SK-N-SH treated with all-trans-retinoic acid at 6 μM for 48 hours (cell line): ENCODE data around the gene IYD.

Source experiments
- ATAC-seq: fragments of 200-7000 bp; cut with Tn5 transposase; 3 replicates; pipeline ENCODE4 v1.9.1; 2020; ENCODE audit warnings: mild to moderate bottlenecking, moderate library complexity
- BACH2 ChIP-seq: fragments of 250-450 bp; sonication (Bioruptor Pico); IDR thresholded peaks from 2 replicates; pipeline ENCODE4 v1.9.0; 2021; ENCODE audit warnings: mild to moderate bottlenecking, borderline replicate concordance
- CSDC2 ChIP-seq: fragments of 250-450 bp; sonication (Bioruptor Pico); IDR thresholded peaks from 2 replicates; pipeline ENCODE4 v1.5.0; 2020; ENCODE audit warnings: mild to moderate bottlenecking, moderate library complexity
- ESRRG ChIP-seq: fragments of 250-450 bp; sonication (Bioruptor Pico); IDR thresholded peaks from 2 replicates; pipeline ENCODE4 v1.6.1; 2021; ENCODE audit warnings: mild to moderate bottlenecking
- GLIS3 ChIP-seq: fragments of 250-450 bp; sonication (Bioruptor Pico); IDR thresholded peaks from 2 replicates; pipeline ENCODE4 v1.5.0; 2020; ENCODE audit warnings: mild to moderate bottlenecking, moderate library complexity
- OSR1 ChIP-seq: fragments of 250-450 bp; sonication (Bioruptor Pico); IDR thresholded peaks from 2 replicates; pipeline ENCODE4 v1.8.0; 2022; ENCODE audit warnings: moderate library complexity, mild to moderate bottlenecking, inconsistent platforms
- PPARA ChIP-seq: fragments of 250-450 bp; sonication (Bioruptor Pico); IDR thresholded peaks from 2 replicates; pipeline ENCODE4 v1.5.0; 2020; ENCODE audit warnings: mild to moderate bottlenecking, borderline replicate concordance
- RARB ChIP-seq: fragments of 250-450 bp; sonication (Bioruptor Pico); IDR thresholded peaks from 2 replicates; pipeline ENCODE4 v1.8.0; 2021; ENCODE audit warnings: mild to moderate bottlenecking, moderate library complexity
- TOX ChIP-seq: fragments of 250-450 bp; sonication (Bioruptor Pico); IDR thresholded peaks from 2 replicates; pipeline ENCODE4 v1.8.0; 2021; ENCODE audit warnings: mild to moderate bottlenecking, moderate library complexity, borderline replicate concordance
- ZC3H10 ChIP-seq: fragments of 250-450 bp; sonication (Bioruptor Pico); IDR thresholded peaks from 2 replicates; pipeline ENCODE4 v1.5.1; 2021; ENCODE audit warnings: mild to moderate bottlenecking, moderate library complexity
- ZFP30 ChIP-seq: fragments of 450-650 bp; formaldehyde crosslinking; IDR thresholded peaks from 2 replicates; pipeline ENCODE4 v1.5.0; 2022; ENCODE audit warnings: mild to moderate bottlenecking, moderate library complexity
- ZNF565 ChIP-seq: fragments of 450-650 bp; formaldehyde crosslinking; conservative IDR thresholded peaks from 2 replicates; pipeline ENCODE4 v1.5.0; 2020; ENCODE audit warnings: low read depth, mild to moderate bottlenecking, moderate library complexity
- ZNF70 ChIP-seq: fragments of 450-650 bp; formaldehyde crosslinking; IDR thresholded peaks from 2 replicates; pipeline ENCODE4 v1.5.0; 2020; ENCODE audit warnings: mild to moderate bottlenecking, moderate library complexity
- TF ChIP-seq, protein P1 (sequence below): fragments of 250-450 bp; sonication (Bioruptor Pico); IDR thresholded peaks from 2 replicates; pipeline ENCODE4 v1.8.0; 2020; ENCODE audit warnings: mild to moderate bottlenecking, moderate library complexity, borderline replicate concordance
- TF ChIP-seq, protein P2 (sequence below): fragments of 250-450 bp; sonication (Bioruptor Pico); IDR thresholded peaks from 2 replicates; pipeline ENCODE4 v1.8.0; 2021; ENCODE audit warnings: low read depth, mild to moderate bottlenecking, moderate library complexity, borderline replicate concordance
- TF ChIP-seq, protein P3 (sequence below): fragments of 250-450 bp; sonication (Bioruptor Pico); IDR thresholded peaks from 2 replicates; pipeline ENCODE4 v1.5.1; 2021; ENCODE audit warnings: mild to moderate bottlenecking, moderate library complexity
- TF ChIP-seq, protein P4 (sequence below): fragments of 250-450 bp; sonication (Bioruptor Pico); IDR thresholded peaks from 2 replicates; pipeline ENCODE4 v1.5.1; 2020; ENCODE audit warnings: low read depth, mild to moderate bottlenecking, moderate library complexity

The IYD gene

DNA sequence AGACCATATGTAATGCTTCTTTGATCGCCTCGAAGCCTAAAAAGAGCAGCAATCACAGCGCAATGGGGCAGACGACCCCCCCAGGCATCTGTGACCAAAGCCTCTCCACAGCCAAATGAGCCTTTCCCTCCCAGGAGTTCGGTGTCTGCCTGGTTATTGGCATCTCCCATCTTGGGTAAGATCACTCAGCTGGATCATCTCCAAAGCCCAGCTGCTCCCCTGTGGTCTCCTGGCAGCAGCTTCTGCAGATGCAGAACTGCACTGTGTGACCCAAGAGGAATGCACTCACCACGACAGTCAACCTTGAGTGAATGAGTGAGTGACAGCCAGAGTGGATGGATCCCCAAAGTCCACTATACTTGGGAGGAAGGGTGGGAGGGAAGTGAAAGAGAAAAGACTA lies 44.8 kb upstream of the IYD start:
- TF ChIP-seq ZNF70 (CRISPR knock-in tag) (no peak), ZC3H10 (no peak), ZFP30 (no peak), PPARA (CRISPR knock-in tag) (no peak), TOX (CRISPR knock-in tag) (no peak), OSR1 (CRISPR knock-in tag) (no peak), ZNF565 (no peak)
- TF ChIP-seq, protein P1, sequence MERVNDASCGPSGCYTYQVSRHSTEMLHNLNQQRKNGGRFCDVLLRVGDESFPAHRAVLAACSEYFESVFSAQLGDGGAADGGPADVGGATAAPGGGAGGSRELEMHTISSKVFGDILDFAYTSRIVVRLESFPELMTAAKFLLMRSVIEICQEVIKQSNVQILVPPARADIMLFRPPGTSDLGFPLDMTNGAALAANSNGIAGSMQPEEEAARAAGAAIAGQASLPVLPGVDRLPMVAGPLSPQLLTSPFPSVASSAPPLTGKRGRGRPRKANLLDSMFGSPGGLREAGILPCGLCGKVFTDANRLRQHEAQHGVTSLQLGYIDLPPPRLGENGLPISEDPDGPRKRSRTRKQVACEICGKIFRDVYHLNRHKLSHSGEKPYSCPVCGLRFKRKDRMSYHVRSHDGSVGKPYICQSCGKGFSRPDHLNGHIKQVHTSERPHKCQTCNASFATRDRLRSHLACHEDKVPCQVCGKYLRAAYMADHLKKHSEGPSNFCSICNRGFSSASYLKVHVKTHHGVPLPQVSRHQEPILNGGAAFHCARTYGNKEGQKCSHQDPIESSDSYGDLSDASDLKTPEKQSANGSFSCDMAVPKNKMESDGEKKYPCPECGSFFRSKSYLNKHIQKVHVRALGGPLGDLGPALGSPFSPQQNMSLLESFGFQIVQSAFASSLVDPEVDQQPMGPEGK (CRISPR knock-in tag), result no peak
- ATAC-seq, result no peak

DNA sequence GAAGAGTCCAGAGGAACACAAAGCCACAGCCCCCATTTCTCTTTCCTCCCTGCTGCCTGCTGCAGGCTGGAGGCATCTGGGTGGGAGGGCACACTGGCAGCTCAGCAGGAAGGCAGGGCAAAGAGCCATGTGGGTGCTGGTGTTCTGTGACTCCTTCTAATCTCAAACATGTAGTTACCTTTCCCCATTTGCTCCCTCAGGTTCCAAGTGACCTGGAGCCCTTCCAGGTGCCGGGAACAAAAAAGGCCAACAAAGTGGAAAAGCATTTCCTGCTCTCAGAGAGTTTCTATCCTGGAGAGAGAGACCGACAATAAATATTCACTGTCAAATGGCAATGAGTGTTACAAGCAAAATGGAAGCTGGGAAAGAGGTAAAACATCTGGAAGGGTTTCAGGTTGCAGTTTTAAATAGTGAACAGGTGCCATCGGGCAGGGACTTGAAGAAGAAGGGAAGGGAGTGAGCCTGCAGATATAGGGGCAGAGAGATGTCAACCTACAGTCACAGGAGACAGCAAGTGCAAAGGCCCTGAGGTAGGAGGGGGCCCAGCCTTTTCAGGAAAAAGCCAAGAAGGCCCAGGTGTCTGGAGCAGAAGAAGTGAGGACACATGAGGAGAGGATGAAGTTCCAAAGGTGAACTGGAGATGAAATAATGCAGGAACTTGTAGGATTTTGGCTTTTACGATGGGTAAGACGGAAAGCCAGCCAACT lies 43.6 kb upstream of the IYD start:
- no peak for ATAC-seq
- TF ChIP-seq BACH2 (no peak), GLIS3 (CRISPR knock-in tag) (no peak), CSDC2 (CRISPR knock-in tag) (no peak), TOX (CRISPR knock-in tag) (no peak), ZNF70 (CRISPR knock-in tag) (no peak), ZFP30 (no peak), RARB (CRISPR knock-in tag) (no peak), PPARA (CRISPR knock-in tag) (no peak)
- TF ChIP-seq, protein P2, sequence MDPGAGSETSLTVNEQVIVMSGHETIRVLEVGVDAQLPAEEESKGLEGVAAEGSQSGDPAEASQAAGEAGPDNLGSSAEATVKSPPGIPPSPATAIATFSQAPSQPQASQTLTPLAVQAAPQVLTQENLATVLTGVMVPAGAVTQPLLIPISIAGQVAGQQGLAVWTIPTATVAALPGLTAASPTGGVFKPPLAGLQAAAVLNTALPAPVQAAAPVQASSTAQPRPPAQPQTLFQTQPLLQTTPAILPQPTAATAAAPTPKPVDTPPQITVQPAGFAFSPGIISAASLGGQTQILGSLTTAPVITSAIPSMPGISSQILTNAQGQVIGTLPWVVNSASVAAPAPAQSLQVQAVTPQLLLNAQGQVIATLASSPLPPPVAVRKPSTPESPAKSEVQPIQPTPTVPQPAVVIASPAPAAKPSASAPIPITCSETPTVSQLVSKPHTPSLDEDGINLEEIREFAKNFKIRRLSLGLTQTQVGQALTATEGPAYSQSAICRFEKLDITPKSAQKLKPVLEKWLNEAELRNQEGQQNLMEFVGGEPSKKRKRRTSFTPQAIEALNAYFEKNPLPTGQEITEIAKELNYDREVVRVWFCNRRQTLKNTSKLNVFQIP (CRISPR knock-in tag), result no peak
- TF ChIP-seq, protein P1 (CRISPR knock-in tag), result no peak
- TF ChIP-seq, protein P3, sequence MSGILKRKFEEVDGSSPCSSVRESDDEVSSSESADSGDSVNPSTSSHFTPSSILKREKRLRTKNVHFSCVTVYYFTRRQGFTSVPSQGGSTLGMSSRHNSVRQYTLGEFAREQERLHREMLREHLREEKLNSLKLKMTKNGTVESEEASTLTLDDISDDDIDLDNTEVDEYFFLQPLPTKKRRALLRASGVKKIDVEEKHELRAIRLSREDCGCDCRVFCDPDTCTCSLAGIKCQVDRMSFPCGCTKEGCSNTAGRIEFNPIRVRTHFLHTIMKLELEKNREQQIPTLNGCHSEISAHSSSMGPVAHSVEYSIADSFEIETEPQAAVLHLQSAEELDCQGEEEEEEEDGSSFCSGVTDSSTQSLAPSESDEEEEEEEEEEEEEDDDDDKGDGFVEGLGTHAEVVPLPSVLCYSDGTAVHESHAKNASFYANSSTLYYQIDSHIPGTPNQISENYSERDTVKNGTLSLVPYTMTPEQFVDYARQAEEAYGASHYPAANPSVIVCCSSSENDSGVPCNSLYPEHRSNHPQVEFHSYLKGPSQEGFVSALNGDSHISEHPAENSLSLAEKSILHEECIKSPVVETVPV (CRISPR knock-in tag), result no peak

DNA sequence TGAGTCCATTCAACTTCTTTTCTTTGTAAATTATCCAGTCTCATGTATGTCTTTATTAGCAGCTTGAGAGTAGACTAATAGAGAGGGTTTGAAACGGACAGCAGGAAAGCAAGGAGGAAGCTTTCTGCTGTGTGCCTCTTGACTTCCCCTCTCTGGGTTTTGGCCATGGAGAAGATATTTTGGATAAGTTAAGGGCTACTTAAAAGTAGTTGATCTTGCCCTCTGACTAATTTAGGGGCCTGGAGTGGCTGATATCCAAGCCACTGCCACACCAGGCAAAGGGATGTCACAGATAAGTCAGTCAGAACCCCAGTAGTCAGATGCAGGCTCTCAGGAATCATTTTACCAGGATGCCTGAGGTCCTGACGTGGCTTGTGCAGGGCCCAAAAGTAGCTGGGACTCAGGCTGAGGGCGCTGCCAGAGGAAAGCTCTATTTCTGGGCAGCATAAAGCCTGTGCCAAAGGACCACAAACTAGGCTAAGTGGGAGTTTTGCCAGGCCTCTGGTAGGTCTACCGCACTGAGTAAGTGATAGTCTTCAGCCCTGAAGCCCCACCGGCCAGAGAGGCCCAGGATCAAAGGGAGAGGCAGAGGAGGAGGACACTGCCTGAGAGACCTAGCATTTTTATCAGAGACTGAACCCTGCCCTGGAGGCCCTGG lies 41.6 kb upstream of the IYD start:
- ATAC-seq, result no peak
- no peak for TF ChIP-seq TOX (CRISPR knock-in tag)
- no peak for TF ChIP-seq ESRRG
- no peak for TF ChIP-seq GLIS3 (CRISPR knock-in tag)
- TF ChIP-seq PPARA (CRISPR knock-in tag), result no peak
- TF ChIP-seq, protein P4, sequence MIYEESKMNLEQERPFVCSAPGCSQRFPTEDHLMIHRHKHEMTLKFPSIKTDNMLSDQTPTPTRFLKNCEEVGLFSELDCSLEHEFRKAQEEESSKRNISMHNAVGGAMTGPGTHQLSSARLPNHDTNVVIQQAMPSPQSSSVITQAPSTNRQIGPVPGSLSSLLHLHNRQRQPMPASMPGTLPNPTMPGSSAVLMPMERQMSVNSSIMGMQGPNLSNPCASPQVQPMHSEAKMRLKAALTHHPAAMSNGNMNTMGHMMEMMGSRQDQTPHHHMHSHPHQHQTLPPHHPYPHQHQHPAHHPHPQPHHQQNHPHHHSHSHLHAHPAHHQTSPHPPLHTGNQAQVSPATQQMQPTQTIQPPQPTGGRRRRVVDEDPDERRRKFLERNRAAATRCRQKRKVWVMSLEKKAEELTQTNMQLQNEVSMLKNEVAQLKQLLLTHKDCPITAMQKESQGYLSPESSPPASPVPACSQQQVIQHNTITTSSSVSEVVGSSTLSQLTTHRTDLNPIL (CRISPR knock-in tag), result no peak
- TF ChIP-seq, protein P1 (CRISPR knock-in tag), result no peak
- TF ChIP-seq, all 23 proteins: peak for 0
